Liver (tissue), 9 donors: Measurements from ENCODE around the gene GNPTG. TPM values are rescaled to one million over a fixed set of nuclear protein-coding genes. Genes with fewer than 3 reads are reported as not detected.

Source experiments
- DNase-seq: peaks from one replicate; pipeline ENCODE4 v3.0.0-alpha.2; 2017; ENCODE audit warnings: low spot score
- H3K27ac ChIP-seq, 2 donors: one replicate each; pipeline ENCODE4 v1.7.0; 2013; ENCODE audit warnings: inconsistent platforms in 2 of 2, low read length in 2 of 2, control low read depth in 1 of 2, low read depth in 1 of 2, mild to moderate bottlenecking in 1 of 2
- H3K27me3 ChIP-seq, 4 donors: one replicate each; pipeline versions ENCODE4 v1.6.1 to v1.7.0; 2013; ENCODE audit warnings: low read length in 3 of 4, inconsistent platforms in 1 of 4, mild to moderate bottlenecking in 1 of 4, moderate library complexity in 1 of 4; ENCODE audit not compliant: control insufficient read depth in 4 of 4, insufficient read depth in 4 of 4
- H3K36me3 ChIP-seq, 4 donors: one replicate each; pipeline versions ENCODE4 v1.6.1 to v1.7.0; 2013; ENCODE audit warnings: low read length in 3 of 4, mild to moderate bottlenecking in 3 of 4, low read depth in 1 of 4, moderate library complexity in 1 of 4; ENCODE audit not compliant: control insufficient read depth in 4 of 4, insufficient read depth in 3 of 4
- H3K4me1 ChIP-seq, 4 donors: one replicate each; pipeline versions ENCODE4 v1.6.1 to v1.7.0; 2013; ENCODE audit warnings: low read length in 3 of 4, mild to moderate bottlenecking in 3 of 4, moderate library complexity in 1 of 4; ENCODE audit not compliant: control insufficient read depth in 4 of 4, insufficient read depth in 4 of 4
- H3K4me3 ChIP-seq, 3 donors: one replicate each; pipeline versions ENCODE4 v1.6.1 to v1.7.0; 2013; ENCODE audit warnings: low read length in 3 of 3, control low read depth in 1 of 3, low read depth in 1 of 3, mild to moderate bottlenecking in 1 of 3
- H3K9ac ChIP-seq, 2 donors: one replicate each; pipeline ENCODE4 v1.7.0; 2013; ENCODE audit warnings: low read length in 2 of 2, mild to moderate bottlenecking in 2 of 2, moderate library complexity in 2 of 2, control low read depth in 1 of 2, low read depth in 1 of 2
- H3K9me3 ChIP-seq, 4 donors: one replicate each; pipeline versions ENCODE4 v1.6.1 to v1.7.0; 2013; ENCODE audit warnings: low read length in 3 of 4; ENCODE audit not compliant: control insufficient read depth in 4 of 4
- ATF3 ChIP-seq: IDR thresholded peaks from 2 replicates; pipeline ENCODE4 v1.6.1; 2016; ENCODE audit warnings: antibody characterized with exemption
- CTCF ChIP-seq: fragments of 150-350 bp; IDR thresholded peaks from 2 replicates; pipeline ENCODE4 v1.5.1; 2017; ENCODE audit warnings: improper control_type of control experiment, low read depth, low read length; ENCODE audit not compliant: missing input control
- EGR1 ChIP-seq, 2 donors: IDR thresholded peaks; 2 replicates each; pipeline ENCODE4 v1.6.1; 2016 to 2018; ENCODE audit warnings: antibody characterized with exemption in 2 of 2, low read depth in 2 of 2
- FOXA1 ChIP-seq: IDR thresholded peaks from 2 replicates; pipeline ENCODE4 v1.6.1; 2016; ENCODE audit warnings: antibody characterized with exemption
- FOXA2 ChIP-seq: IDR thresholded peaks from 2 replicates; pipeline ENCODE4 v1.6.1; 2016; ENCODE audit warnings: antibody characterized with exemption
- GABPA ChIP-seq, 2 donors: IDR thresholded peaks in 1 of 2; conservative IDR thresholded peaks in 1 of 2; 2 replicates each; pipeline ENCODE4 v1.6.1; 2016; ENCODE audit warnings: antibody characterized with exemption in 2 of 2, mild to moderate bottlenecking in 1 of 2, moderate library complexity in 1 of 2
- HNF4A ChIP-seq, 2 donors: conservative IDR thresholded peaks; 2 replicates each; pipeline ENCODE4 v1.6.1; 2016; ENCODE audit warnings: antibody characterized with exemption in 2 of 2, mild to moderate bottlenecking in 2 of 2
- HNF4G ChIP-seq: IDR thresholded peaks from 2 replicates; pipeline ENCODE4 v1.6.1; 2016; ENCODE audit warnings: antibody characterized with exemption
- JUND ChIP-seq, 2 donors: IDR thresholded peaks; 2 replicates each; pipeline ENCODE4 v1.6.1; 2016; ENCODE audit warnings: antibody characterized with exemption in 2 of 2
- MAX ChIP-seq: IDR thresholded peaks from 2 replicates; pipeline ENCODE4 v1.6.1; 2016; ENCODE audit warnings: antibody characterized with exemption
- NR2F2 ChIP-seq: IDR thresholded peaks from 2 replicates; pipeline ENCODE4 v1.6.1; 2016; ENCODE audit warnings: antibody characterized with exemption
- RAD21 ChIP-seq, 2 donors: IDR thresholded peaks; 2 replicates each; pipeline ENCODE4 v1.6.1; 2016; ENCODE audit warnings: antibody characterized with exemption in 2 of 2, mild to moderate bottlenecking in 2 of 2
- REST ChIP-seq: IDR thresholded peaks from 2 replicates; pipeline ENCODE4 v1.6.1; 2016; ENCODE audit warnings: antibody characterized with exemption, mild to moderate bottlenecking
- RXRA ChIP-seq, 2 donors: IDR thresholded peaks; 2 replicates each; pipeline ENCODE4 v1.6.1; 2017 to 2018; ENCODE audit warnings: antibody characterized with exemption in 2 of 2, mild to moderate bottlenecking in 1 of 2
- SP1 ChIP-seq: IDR thresholded peaks from 2 replicates; pipeline ENCODE4 v1.6.1; 2018; ENCODE audit warnings: antibody characterized with exemption, mild to moderate bottlenecking
- TAF1 ChIP-seq: conservative IDR thresholded peaks from 2 replicates; pipeline ENCODE4 v1.6.1; 2016; ENCODE audit warnings: antibody characterized with exemption, mild to moderate bottlenecking
- YY1 ChIP-seq: IDR thresholded peaks from 2 replicates; pipeline ENCODE4 v1.6.1; 2016; ENCODE audit warnings: antibody characterized with exemption, mild to moderate bottlenecking
- ZBTB33 ChIP-seq: IDR thresholded peaks from 2 replicates; pipeline ENCODE4 v1.6.1; 2016; ENCODE audit warnings: antibody characterized with exemption
- WGBS: extraction: QIAGEN DNeasy Blood & Tissue Kit; methylation state at CpG from one replicate; pipeline ENCODE4 v1.1.7; 2013; 5-methylcytosine and 5-hydroxymethylcytosine counted together
- polyA plus RNA-seq, 2 donors: library from polyadenylated mRNA; stranded (reverse) in 1 of 2; unstranded in 1 of 2; fragments of 200-250 nt in 1 of 2; fragments of >200 nt in 1 of 2; fragmentation: Nextera tagmentation in 1 of 2; extraction: Ambion mirVana in 1 of 2; gene quantifications; one replicate each; pipeline versions ENCODE4 v1.2.1 to v1.2.3, GENCODE V29; 2013 to 2015
- total RNA-seq, 2 donors: library from RNA; depleted of rRNA; stranded (reverse); fragments of >200 nt; gene quantifications; one replicate each; pipeline ENCODE4 v1.2.3, GENCODE V29; 2014
- donor health status: healthy.
- donor health status: healthy.
- donor health status: healthy.
- donor health status: healthy.
- donor health status: healthy.

The GNPTG gene
- total and polyA plus RNA-seq, 4 donors: 24.4 to 79.6 (median 41.0) TPM

- TF ChIP-seq JUND (IDR thresholded peaks at IDR 0.05): no peak
- TF ChIP-seq SP1: no peak
- TF ChIP-seq REST: no peak
- TF ChIP-seq TAF1: no peak
- no peak for TF ChIP-seq ZBTB33
- TF ChIP-seq EGR1 (IDR thresholded peaks at IDR 0.05; ENCODE audit: low read depth in 2 of 2): no peak
- no peak for TF ChIP-seq NR2F2
- TF ChIP-seq HNF4A (conservative IDR thresholded peaks at IDR 0.05): no peak
- no peak for TF ChIP-seq FOXA2
- TF ChIP-seq RAD21 (IDR thresholded peaks at IDR 0.05): no peak
- TF ChIP-seq MAX: no peak
- no peak for TF ChIP-seq YY1
- no peak for TF ChIP-seq ATF3
- no peak for TF ChIP-seq HNF4G
- no peak for TF ChIP-seq RXRA (IDR thresholded peaks at IDR 0.05)
- no peak for TF ChIP-seq GABPA (IDR thresholded peaks at IDR 0.05 in 1 of 2, conservative IDR thresholded peaks at IDR 0.05 in 1 of 2)
- TF ChIP-seq FOXA1: no peak
- no peak for TF ChIP-seq CTCF
- Histone ChIP-seq H3K9ac (no peak overlapping the region), H3K36me3 (peaks cover 0 to 31% (median 3%) of the 10 kb centered on the region in 4 donors), H3K27me3 (no peaks in the 10 kb centered on the region), H3K27ac (peak overlapping the region; percentile 93 to 96), H3K4me1 (peaks cover 6 to 19% (median 14%) of the 10 kb centered on the region in 4 donors), H3K9me3 (no peaks in the 10 kb centered on the region), H3K4me3 (peak overlapping the region in 2 of 3 donors; percentile 42 to 67)
- 6% methylated on average over 95 of the region's 95 CpGs for WGBS
- peak; percentile 91 for DNase-seq
Observed at GRCh38 chr16:1379304-1380076, 27.8 kb downstream of the GNPTG start.
